PFSK-1 (cell line): Measurements from ENCODE around the gene ZNF213.

ENCODE experiments used
- FOXP2 ChIP-seq: optimal IDR thresholded peaks from 2 replicates; pipeline ENCODE3; 2011; ENCODE audit warnings: borderline replicate concordance, control low read depth, inconsistent platforms; ENCODE audit not compliant: insufficient read depth; ENCODE audit errors: extremely low read length, extremely low read depth
- POLR2AphosphoS5 ChIP-seq: IDR thresholded peaks from 2 replicates; pipeline ENCODE4 v1.6.1; 2012; ENCODE audit warnings: low read depth, mild to moderate bottlenecking, control low read depth, low read length, moderate library complexity
- SIN3A ChIP-seq: IDR thresholded peaks from 2 replicates; pipeline ENCODE4 v1.6.1; 2012; ENCODE audit warnings: mild to moderate bottlenecking, low read length, moderate library complexity, borderline replicate concordance; ENCODE audit not compliant: insufficient read depth
- TAF1 ChIP-seq: IDR thresholded peaks from 2 replicates; pipeline ENCODE4 v1.6.1; 2012; ENCODE audit warnings: low read length, control low read depth, borderline replicate concordance; ENCODE audit not compliant: insufficient read depth
- TF ChIP-seq, protein P1 (sequence below), 2 experiments: IDR thresholded peaks; 2 replicates each; pipeline versions ENCODE4 v1.6.1 to v1.8.0; 2011 to 2012; ENCODE audit warnings: low read depth in 2 of 2, low read length in 2 of 2, control low read depth in 1 of 2, inconsistent platforms in 1 of 2, mild to moderate bottlenecking in 1 of 2, moderate library complexity in 1 of 2; ENCODE audit not compliant: insufficient read depth in 1 of 2

The ZNF213 gene

GRCh38 chr16:3142770-3143169 is 7.9 kb downstream of the ZNF213 start:
- no peak for TF ChIP-seq FOXP2
- TF ChIP-seq TAF1: no peak
- TF ChIP-seq POLR2AphosphoS5: no peak
- no peak for TF ChIP-seq SIN3A
- TF ChIP-seq, protein P1, sequence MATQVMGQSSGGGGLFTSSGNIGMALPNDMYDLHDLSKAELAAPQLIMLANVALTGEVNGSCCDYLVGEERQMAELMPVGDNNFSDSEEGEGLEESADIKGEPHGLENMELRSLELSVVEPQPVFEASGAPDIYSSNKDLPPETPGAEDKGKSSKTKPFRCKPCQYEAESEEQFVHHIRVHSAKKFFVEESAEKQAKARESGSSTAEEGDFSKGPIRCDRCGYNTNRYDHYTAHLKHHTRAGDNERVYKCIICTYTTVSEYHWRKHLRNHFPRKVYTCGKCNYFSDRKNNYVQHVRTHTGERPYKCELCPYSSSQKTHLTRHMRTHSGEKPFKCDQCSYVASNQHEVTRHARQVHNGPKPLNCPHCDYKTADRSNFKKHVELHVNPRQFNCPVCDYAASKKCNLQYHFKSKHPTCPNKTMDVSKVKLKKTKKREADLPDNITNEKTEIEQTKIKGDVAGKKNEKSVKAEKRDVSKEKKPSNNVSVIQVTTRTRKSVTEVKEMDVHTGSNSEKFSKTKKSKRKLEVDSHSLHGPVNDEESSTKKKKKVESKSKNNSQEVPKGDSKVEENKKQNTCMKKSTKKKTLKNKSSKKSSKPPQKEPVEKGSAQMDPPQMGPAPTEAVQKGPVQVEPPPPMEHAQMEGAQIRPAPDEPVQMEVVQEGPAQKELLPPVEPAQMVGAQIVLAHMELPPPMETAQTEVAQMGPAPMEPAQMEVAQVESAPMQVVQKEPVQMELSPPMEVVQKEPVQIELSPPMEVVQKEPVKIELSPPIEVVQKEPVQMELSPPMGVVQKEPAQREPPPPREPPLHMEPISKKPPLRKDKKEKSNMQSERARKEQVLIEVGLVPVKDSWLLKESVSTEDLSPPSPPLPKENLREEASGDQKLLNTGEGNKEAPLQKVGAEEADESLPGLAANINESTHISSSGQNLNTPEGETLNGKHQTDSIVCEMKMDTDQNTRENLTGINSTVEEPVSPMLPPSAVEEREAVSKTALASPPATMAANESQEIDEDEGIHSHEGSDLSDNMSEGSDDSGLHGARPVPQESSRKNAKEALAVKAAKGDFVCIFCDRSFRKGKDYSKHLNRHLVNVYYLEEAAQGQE (IDR thresholded peaks at IDR 0.05; ENCODE audit: insufficient read depth in 1 of 2, low read depth in 2 of 2, low read length in 2 of 2): no peak

DNA sequence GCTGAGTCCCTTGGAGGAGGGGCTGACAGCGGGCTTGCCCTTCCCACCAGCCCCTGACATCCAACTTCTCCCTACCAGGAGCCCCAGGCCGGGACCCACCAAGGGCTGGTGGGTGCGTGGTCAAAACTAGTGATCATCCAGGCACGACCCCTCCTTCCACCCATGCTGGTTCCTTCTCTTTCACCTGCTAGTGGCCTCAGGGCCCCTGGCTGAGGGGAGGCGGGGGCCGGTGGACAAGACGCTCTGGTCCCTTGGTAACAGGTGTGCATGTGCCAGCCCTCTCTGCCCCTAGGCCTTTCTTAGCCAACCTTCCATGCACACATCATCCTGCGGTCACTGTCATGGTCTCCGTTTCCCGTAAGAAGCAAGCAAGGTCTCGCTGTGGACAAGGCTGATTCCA is 8.4 kb downstream of the ZNF213 start:
- no peak for TF ChIP-seq FOXP2
- no peak for TF ChIP-seq TAF1
- TF ChIP-seq, protein P1 (IDR thresholded peaks at IDR 0.05; ENCODE audit: insufficient read depth in 1 of 2, low read depth in 2 of 2, low read length in 2 of 2): no peak
- TF ChIP-seq POLR2AphosphoS5: no peak
- no peak for TF ChIP-seq SIN3A

DNA sequence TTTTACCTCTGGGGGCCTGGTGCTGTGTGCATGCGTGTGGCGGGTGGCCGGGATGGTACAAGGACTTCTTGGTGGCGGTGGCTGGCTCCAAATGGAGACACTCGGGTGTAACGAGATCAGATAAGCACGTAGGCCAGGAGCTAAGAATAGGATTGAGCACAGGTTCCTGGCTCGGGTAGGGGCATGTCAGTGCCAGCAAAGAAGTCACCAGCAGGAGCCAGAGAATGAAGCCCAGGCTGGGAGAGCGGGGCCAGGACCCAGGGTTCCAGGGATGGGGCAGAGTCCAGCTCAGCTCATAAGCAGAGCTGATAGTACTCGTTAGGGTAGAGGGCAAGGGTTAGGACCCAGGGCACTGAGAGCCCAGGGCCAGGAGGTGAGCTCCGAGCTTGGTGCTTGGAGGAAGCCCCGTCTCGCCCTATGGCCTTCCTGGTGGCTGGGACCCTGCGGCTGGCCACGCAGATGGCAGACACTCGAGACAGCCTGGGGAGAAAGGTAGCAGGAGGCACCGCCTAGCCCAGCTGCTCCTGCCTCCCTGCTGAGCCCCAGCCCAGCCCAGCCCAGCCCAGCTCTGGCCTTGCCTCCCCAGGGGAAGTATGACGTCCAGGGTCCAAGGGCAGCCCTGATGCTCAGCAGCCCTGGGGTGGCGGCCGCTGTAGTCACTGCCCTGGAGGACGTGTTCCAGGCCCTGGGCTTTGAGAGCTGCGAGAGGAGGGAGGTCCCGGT is 8.9 kb downstream of the ZNF213 start:
- TF ChIP-seq FOXP2 (no peak), SIN3A (no peak), TAF1 (no peak), POLR2AphosphoS5 (no peak)
- TF ChIP-seq, protein P1 (IDR thresholded peaks at IDR 0.05; ENCODE audit: insufficient read depth in 1 of 2, low read depth in 2 of 2, low read length in 2 of 2): no peak

GRCh38 chr16:3144321-3144983 is 9.6 kb downstream of the ZNF213 start:
- TF ChIP-seq FOXP2 (no peak), SIN3A (no peak), POLR2AphosphoS5 (no peak), TAF1 (no peak)
- TF ChIP-seq, protein P1 (IDR thresholded peaks at IDR 0.05; ENCODE audit: insufficient read depth in 1 of 2, low read depth in 2 of 2, low read length in 2 of 2): no peak
